NCI-H1417 (cell line): ENCODE results near the gene GSK3B.
"Not testable (repeated sequence)": the region's sequence is repeated elsewhere in the genome, so short reads cannot be mapped to it uniquely, and the experiment has no call there.

Experiments used
- DNase-seq, 3 experiments: peaks; one replicate each; lab custom pipeline; 2025; lab: John Stamatoyannopoulos, UW

The GSK3B gene

GRCh38 chr3:120013481-120013880 is 80.8 kb downstream of the GSK3B start:
- peak in 2 of 3 experiments; percentile 10 to 22 for DNase-seq

GRCh38 chr3:120005741-120006140 is 88.5 kb downstream of the GSK3B start:
- not testable (repeated sequence) for DNase-seq

GRCh38 chr3:120004008-120004498 is 90.2 kb downstream of the GSK3B start:
- not testable (repeated sequence) for DNase-seq

GRCh38 chr3:119998166-119998565 is 96.1 kb downstream of the GSK3B start:
- no peak for DNase-seq

DNA sequence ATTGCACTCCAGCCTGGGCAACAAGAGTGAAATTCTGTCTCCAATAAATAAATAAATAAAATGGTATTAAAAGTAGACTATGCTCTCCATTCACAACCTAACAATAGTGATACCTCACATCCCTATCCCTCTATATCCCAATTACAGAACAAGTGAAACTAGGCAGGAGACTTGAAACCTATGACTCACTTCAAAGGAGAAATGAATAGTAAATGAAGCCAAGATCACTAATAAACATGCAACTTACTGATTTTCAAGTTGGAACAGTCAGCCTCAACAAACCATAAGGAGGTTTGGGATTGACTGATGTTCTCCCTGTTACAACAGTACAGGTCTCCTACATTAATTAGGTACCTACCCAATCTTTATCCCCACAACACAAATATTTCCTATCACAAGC is 103.4 kb downstream of the GSK3B start:
- DNase-seq: no peak

DNA sequence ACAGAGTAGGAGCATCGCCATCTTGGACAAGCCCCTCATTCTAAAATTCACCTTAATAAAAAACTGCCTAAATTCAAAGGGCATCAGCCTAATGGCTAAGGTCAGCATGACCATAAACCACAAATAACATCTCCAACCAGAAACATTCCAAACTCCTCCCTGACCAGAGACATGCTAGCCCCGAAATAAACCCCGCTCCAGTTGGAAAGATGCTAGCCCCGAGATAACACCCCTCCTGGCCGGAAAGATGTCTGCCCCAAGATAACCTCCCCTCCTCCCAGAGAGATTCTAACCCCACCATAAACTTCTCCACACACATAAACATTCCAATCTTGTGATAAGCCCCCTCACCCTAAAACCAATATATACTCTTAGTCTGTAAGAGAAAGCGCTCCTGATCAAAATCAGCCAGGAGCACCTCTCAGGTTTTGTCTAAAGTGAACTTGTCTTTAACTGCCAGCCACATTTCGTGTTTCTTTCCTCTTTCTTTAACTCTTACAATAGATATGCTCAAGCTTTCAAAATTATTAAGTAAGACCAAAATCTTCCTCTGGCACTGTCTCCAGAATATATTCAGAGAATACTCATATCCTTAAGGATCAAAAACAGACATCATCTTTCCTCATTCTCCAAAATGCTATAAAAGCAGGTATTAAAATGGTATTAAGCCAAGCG is 104.1 kb downstream of the GSK3B start:
- no peak for DNase-seq

DNA sequence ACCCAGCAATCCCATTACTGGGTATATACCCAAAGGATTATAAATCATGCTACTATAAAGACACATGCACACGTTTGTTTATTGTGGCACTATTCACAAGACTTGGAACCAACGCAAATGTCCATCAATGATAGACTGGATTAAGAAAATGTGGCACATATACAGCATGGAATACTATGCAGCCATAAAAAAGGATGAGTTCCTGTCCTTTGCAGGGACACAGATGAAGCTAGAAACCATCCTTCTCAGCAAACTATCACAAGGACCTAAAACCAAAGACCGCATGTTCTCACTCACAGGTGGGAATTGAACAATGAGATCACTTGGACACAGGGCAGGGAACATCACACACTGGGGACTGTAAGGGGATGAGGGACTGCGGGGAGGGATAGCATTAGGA is 107.4 kb downstream of the GSK3B start:
- DNase-seq: not testable (repeated sequence)

- no peak for DNase-seq
Observed at GRCh38 chr3:119981386-119981785, 112.9 kb downstream of the GSK3B start.

DNA sequence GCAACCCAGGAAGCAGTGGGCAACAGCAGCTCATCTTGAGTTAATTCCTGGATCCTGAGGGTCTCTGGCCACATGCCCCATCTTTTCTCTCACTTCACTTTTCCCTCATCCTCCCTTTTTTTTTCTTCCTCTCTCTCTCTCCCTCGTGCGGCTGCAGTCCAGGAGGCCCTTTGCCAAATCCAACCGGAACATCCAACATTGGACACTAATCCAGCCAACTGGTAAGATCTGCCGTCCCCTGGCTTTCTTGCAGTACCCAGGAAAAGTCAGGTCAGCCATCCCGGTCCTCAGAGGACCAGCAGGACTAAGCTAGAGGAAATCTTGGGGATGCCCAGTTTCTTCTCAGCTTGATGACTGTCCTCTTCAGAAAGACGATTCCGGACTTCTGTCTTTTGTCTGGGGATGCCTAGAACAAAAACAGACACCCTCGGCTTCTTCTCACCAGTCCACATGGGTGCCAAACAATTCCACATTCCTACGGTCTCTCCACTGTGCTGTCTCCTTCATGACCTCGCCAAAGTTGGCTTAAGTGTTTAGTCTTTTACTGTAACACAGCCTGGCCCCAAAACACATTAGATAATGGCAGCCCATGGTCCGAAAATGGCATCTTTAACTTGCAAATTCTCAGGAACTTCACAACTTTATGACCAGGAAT is 115.6 kb downstream of the GSK3B start:
- DNase-seq: no peak

- no peak for DNase-seq
Observed at GRCh38 chr3:119977353-119977752, 116.9 kb downstream of the GSK3B start.

GRCh38 chr3:119976214-119976613 is 118.0 kb downstream of the GSK3B start:
- no peak for DNase-seq

DNA sequence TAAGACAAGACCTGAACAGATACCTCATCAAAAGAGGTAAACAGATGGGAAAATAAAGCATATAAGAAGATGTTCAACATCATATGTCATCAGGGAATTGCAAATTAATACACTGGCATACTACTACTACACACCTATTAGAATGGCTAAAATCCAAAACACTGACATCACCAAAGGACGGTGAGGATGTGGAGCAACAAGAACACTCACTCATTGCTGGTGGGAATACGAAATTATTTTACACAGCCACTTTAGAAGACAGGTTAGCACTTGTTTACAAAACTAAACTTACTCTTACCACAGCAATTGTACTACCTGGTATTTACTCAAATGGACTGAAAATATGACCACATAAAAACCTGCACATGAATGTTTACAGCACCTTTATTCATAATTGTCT is 119.6 kb downstream of the GSK3B start:
- no peak for DNase-seq

- no peak for DNase-seq
Observed at GRCh38 chr3:119973018-119973646, 121.1 kb downstream of the GSK3B start.

DNA sequence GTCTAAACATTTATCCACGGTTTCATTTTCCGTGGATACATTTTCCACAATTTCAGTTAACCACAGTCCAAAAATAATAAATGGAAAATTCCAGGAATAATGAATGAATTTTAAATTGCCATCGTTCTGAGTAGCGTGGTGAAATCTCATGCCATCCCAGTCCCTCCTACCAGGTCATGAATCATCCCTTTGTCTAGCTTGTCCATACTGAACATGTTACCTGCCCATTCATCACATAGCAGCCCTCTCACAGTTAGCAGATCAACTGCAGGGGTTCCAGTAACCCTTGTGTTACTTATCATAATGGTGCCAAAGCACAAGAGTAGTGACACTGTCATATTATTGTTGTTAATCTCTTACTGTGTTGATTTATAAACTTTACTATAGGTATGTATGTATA is 124.5 kb downstream of the GSK3B start:
- no peak for DNase-seq

- no peak for DNase-seq
Observed at GRCh38 chr3:119967353-119968006, 126.8 kb downstream of the GSK3B start.

- DNase-seq: no peak
Observed at GRCh38 chr3:119965692-119966091, 128.6 kb downstream of the GSK3B start.

- no peak for DNase-seq
Observed at GRCh38 chr3:119964294-119964693, 130.0 kb downstream of the GSK3B start.

DNA sequence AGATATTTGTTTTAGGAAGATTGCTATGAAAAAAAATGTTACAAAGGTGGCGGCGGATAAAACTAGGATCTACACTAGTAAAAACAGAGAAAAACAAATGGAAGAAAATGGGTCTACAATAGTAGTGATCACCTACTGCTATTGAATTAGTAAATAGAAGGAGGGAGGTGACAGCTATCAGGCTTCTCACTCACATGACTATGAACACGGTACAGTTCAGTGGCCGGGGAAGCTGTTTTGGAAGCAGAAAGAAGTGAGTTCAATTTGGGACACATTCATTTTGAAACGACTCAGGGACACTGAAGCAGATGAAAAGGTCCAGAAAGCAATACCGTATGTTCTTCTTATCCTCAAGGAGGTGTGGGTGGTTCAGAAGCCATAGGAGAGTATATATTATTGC is 138.3 kb downstream of the GSK3B start:
- DNase-seq: no peak

GRCh38 chr3:119950666-119951325 is 143.5 kb downstream of the GSK3B start:
- DNase-seq: no peak

- no peak for DNase-seq
Observed at GRCh38 chr3:119945291-119945690, 149.0 kb downstream of the GSK3B start.

GRCh38 chr3:119944091-119944490 is 150.2 kb downstream of the GSK3B start:
- no peak for DNase-seq

DNA sequence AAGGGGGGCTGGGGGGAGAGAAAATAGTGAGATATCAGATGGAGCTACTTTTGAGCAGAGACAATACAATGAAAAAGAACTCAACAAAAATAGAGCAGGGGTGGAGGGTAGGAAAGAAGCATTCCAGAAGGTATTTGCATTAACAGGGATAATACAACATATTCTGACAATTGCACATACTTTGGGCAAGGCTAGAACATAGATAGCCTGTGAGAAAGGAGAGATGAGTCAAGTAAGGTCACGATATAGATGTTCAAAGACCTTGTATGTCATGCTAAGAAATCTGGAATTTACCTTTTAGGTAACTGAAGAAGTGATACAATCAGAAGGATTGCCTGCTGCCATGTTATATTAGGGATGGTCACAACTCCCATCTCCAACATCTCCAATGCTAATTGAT is 155.2 kb downstream of the GSK3B start:
- DNase-seq: no peak
